SK-N-SH treated with all-trans-retinoic acid at 6 μM for 48 hours (cell line): ENCODE data around the gene APRT.

ENCODE experiments used
- BACH2 ChIP-seq: fragments of 250-450 bp; sonication (Bioruptor Pico); IDR thresholded peaks from 2 replicates; pipeline ENCODE4 v1.9.0; 2021; ENCODE audit warnings: mild to moderate bottlenecking, borderline replicate concordance
- GLIS3 ChIP-seq: fragments of 250-450 bp; sonication (Bioruptor Pico); IDR thresholded peaks from 2 replicates; pipeline ENCODE4 v1.5.0; 2020; ENCODE audit warnings: mild to moderate bottlenecking, moderate library complexity
- OSR1 ChIP-seq: fragments of 250-450 bp; sonication (Bioruptor Pico); IDR thresholded peaks from 2 replicates; pipeline ENCODE4 v1.8.0; 2022; ENCODE audit warnings: moderate library complexity, mild to moderate bottlenecking, inconsistent platforms
- ZFP30 ChIP-seq: fragments of 450-650 bp; formaldehyde crosslinking; IDR thresholded peaks from 2 replicates; pipeline ENCODE4 v1.5.0; 2022; ENCODE audit warnings: mild to moderate bottlenecking, moderate library complexity
- ZNF565 ChIP-seq: fragments of 450-650 bp; formaldehyde crosslinking; conservative IDR thresholded peaks from 2 replicates; pipeline ENCODE4 v1.5.0; 2020; ENCODE audit warnings: low read depth, mild to moderate bottlenecking, moderate library complexity
- TF ChIP-seq, protein P1 (sequence below): fragments of 250-450 bp; sonication (Bioruptor Pico); IDR thresholded peaks from 2 replicates; pipeline ENCODE4 v1.5.1; 2020; ENCODE audit warnings: low read depth, mild to moderate bottlenecking, moderate library complexity
- TF ChIP-seq, protein P2 (sequence below): fragments of 250-450 bp; sonication (Bioruptor Pico); IDR thresholded peaks from 2 replicates; pipeline ENCODE4 v1.8.0; 2020; ENCODE audit warnings: mild to moderate bottlenecking, moderate library complexity, borderline replicate concordance

GRCh38 chr16:88805340-88805715 is 6.4 kb downstream of the APRT start:
- TF ChIP-seq, protein P1, sequence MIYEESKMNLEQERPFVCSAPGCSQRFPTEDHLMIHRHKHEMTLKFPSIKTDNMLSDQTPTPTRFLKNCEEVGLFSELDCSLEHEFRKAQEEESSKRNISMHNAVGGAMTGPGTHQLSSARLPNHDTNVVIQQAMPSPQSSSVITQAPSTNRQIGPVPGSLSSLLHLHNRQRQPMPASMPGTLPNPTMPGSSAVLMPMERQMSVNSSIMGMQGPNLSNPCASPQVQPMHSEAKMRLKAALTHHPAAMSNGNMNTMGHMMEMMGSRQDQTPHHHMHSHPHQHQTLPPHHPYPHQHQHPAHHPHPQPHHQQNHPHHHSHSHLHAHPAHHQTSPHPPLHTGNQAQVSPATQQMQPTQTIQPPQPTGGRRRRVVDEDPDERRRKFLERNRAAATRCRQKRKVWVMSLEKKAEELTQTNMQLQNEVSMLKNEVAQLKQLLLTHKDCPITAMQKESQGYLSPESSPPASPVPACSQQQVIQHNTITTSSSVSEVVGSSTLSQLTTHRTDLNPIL: no peak
- no peak for TF ChIP-seq BACH2
- no peak for TF ChIP-seq GLIS3 (CRISPR knock-in tag)
- no peak for TF ChIP-seq ZNF565 (CRISPR knock-in tag)
- TF ChIP-seq ZFP30 (CRISPR knock-in tag): no peak
- TF ChIP-seq, protein P2, sequence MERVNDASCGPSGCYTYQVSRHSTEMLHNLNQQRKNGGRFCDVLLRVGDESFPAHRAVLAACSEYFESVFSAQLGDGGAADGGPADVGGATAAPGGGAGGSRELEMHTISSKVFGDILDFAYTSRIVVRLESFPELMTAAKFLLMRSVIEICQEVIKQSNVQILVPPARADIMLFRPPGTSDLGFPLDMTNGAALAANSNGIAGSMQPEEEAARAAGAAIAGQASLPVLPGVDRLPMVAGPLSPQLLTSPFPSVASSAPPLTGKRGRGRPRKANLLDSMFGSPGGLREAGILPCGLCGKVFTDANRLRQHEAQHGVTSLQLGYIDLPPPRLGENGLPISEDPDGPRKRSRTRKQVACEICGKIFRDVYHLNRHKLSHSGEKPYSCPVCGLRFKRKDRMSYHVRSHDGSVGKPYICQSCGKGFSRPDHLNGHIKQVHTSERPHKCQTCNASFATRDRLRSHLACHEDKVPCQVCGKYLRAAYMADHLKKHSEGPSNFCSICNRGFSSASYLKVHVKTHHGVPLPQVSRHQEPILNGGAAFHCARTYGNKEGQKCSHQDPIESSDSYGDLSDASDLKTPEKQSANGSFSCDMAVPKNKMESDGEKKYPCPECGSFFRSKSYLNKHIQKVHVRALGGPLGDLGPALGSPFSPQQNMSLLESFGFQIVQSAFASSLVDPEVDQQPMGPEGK (CRISPR knock-in tag): no peak
- TF ChIP-seq OSR1 (CRISPR knock-in tag): no peak
